Left lung (tissue), 10 donors: ENCODE data around the gene BATF2. TPM values are rescaled to one million over a fixed set of nuclear protein-coding genes. Genes with fewer than 3 reads are reported as not detected.

ENCODE experiments used
- ATAC-seq: fragments of 200-7000 bp; cut with Tn5 transposase; one replicate; pipeline ENCODE4 v1.9.1; 2020; ENCODE audit warnings: moderate library complexity
- DNase-seq, 4 donors: peaks; one replicate each; pipeline ENCODE4 v3.0.0-alpha.2; 2013 to 2020
- H3K27ac ChIP-seq, 2 donors: fragments of 200-600 bp; sonication (generic) in 1 of 2; one replicate each; pipeline versions ENCODE4 v1.5.0 to v1.8.0; 2020 to 2021
- H3K27me3 ChIP-seq, 2 donors: fragments of 200-600 bp; sonication (generic) in 1 of 2; one replicate each; pipeline versions ENCODE4 v1.5.0 to v1.8.0; 2020 to 2021
- H3K36me3 ChIP-seq, 2 donors: fragments of 200-600 bp; sonication (generic) in 1 of 2; one replicate each; pipeline versions ENCODE4 v1.5.0 to v1.8.0; 2020 to 2021
- H3K4me1 ChIP-seq, 2 donors: fragments of 200-600 bp; one replicate each; pipeline ENCODE4 v1.8.0; 2021
- H3K4me3 ChIP-seq, 2 donors: fragments of 200-600 bp; sonication (generic) in 1 of 2; one replicate each; pipeline versions ENCODE4 v1.5.0 to v1.8.0; 2020 to 2021; ENCODE audit warnings: mild to moderate bottlenecking in 1 of 2
- H3K9me3 ChIP-seq, 2 donors: fragments of 200-600 bp; sonication (generic) in 1 of 2; one replicate each; pipeline versions ENCODE4 v1.5.0 to v1.8.0; 2020 to 2021
- intact Hi-C, 2 donors: fragments of 100-400 bp; cut with DNase I; formaldehyde crosslinking; loops; one replicate each; pipeline versions ENCODE4 v1.11.2 to v1.14.2; 2022
- microRNA-seq, 2 donors: library from miRNA; unstranded; fragments of <30 nt; microRNA quantifications; one replicate each; pipeline ENCODE4, GENCODE V29; 2019
- polyA plus RNA-seq, 6 donors: library from polyadenylated mRNA; unstranded; fragments of 120-200 nt; gene quantifications; one replicate each; pipeline ENCODE4 v1.2.1, GENCODE V29; 2013; ENCODE audit not compliant: insufficient read length in 6 of 6
- total RNA-seq, 2 donors: library from RNA; stranded (reverse); fragmentation: NEBNext Ultra II Directional; extraction: Animal tissue kit (Norgen Biotek cat#: 25700); gene quantifications; one replicate each; pipeline ENCODE4 v1.2.1, GENCODE V29; 2021
- TF ChIP-seq, protein P1 (sequence below), 2 donors: fragments of 200-600 bp; sonication (generic) in 1 of 2; IDR thresholded peaks; one replicate each; pipeline versions ENCODE4 v1.5.0 to v1.8.0; 2021; ENCODE audit warnings: antibody characterized with exemption in 2 of 2
- donor health status: DM: no; HTN: yes; CAD: no.
- donor health status: DM: no; HTN: no; CAD: no.

BATF2 gene
- total and polyA plus RNA-seq, 8 donors, result 2.6 to 8.1 (median 3.5) TPM

DNA sequence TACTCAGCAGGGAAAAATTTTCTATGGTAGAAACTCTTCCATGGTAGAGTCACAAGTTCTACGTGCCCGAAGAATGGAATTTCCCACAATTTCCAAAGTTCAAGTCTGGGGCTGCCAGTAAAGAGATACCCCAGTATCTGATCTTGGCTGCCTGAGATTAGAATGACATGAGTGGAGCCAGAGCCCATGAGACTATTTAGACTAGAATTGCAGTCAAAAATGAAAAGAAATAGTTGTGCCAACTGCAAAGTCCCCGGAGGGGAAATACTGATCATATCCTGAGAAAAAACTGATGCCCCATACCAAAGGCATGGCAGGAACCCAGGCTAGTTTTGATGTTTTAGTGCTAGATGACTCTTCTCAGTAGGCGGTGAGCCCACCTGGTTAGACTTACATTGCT, 36.1 kb downstream of the BATF2 start:
- Histone ChIP-seq H3K9me3 (no peaks in the 10 kb centered on the region), H3K4me3 (no peak overlapping the region), H3K27me3 (no peaks in the 10 kb centered on the region), H3K4me1 (no peaks in the 10 kb centered on the region), H3K36me3 (no peaks in the 10 kb centered on the region), H3K27ac (no peak overlapping the region)
- intact Hi-C loops, result no loop called here
- TF ChIP-seq, protein P1, sequence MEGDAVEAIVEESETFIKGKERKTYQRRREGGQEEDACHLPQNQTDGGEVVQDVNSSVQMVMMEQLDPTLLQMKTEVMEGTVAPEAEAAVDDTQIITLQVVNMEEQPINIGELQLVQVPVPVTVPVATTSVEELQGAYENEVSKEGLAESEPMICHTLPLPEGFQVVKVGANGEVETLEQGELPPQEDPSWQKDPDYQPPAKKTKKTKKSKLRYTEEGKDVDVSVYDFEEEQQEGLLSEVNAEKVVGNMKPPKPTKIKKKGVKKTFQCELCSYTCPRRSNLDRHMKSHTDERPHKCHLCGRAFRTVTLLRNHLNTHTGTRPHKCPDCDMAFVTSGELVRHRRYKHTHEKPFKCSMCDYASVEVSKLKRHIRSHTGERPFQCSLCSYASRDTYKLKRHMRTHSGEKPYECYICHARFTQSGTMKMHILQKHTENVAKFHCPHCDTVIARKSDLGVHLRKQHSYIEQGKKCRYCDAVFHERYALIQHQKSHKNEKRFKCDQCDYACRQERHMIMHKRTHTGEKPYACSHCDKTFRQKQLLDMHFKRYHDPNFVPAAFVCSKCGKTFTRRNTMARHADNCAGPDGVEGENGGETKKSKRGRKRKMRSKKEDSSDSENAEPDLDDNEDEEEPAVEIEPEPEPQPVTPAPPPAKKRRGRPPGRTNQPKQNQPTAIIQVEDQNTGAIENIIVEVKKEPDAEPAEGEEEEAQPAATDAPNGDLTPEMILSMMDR (IDR thresholded peaks at IDR 0.05), result no peak
- DNase-seq, result no peak
- ATAC-seq, result no peak

DNA sequence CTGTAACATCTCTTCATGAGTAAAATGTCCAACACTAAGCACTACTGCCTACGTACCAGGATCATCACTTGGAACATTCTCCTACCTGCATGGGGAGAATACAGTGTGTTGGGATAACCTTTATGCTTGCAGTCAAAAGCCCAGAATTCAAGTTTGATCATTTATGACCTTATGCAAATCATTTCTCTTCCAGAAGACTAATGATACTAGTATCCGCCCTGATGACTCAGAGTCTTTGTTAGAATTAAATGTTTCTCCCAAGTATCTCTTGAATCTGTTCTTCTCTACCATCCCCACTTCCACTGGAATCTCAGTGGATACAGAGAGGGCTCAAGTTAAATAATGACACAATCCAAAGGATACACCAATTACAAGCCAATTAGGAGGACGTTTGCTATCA, 37.3 kb downstream of the BATF2 start:
- no peaks in the 10 kb centered on the region for H3K36me3 ChIP-seq
- no peak overlapping the region for H3K4me3 ChIP-seq
- ATAC-seq, result no peak
- no peaks in the 10 kb centered on the region for H3K4me1 ChIP-seq
- no peak overlapping the region for H3K27ac ChIP-seq
- H3K27me3 ChIP-seq, result no peaks in the 10 kb centered on the region
- DNase-seq, result no peak
- intact Hi-C loops, result no loop called here
- TF ChIP-seq, protein P1 (IDR thresholded peaks at IDR 0.05), result no peak
- no peaks in the 10 kb centered on the region for H3K9me3 ChIP-seq

- no peaks in the 10 kb centered on the region for H3K9me3 ChIP-seq
- H3K36me3 ChIP-seq, result no peaks in the 10 kb centered on the region
- TF ChIP-seq, protein P1 (IDR thresholded peaks at IDR 0.05), result no peak
- H3K27ac ChIP-seq, result no peak overlapping the region
- DNase-seq, result no peak
- no peak overlapping the region for H3K4me3 ChIP-seq
- H3K27me3 ChIP-seq, result no peaks in the 10 kb centered on the region
- H3K4me1 ChIP-seq, result no peaks in the 10 kb centered on the region
- intact Hi-C loops, result no loop called here
- ATAC-seq, result no peak
Measured at GRCh38 chr11:64954201-64954600, 42.6 kb downstream of the BATF2 start.

GRCh38 chr11:64951529-64951928, 45.2 kb downstream of the BATF2 start:
- TF ChIP-seq, protein P1 (IDR thresholded peaks at IDR 0.05), result no peak
- DNase-seq, result no peak
- Histone ChIP-seq H3K36me3 (no peaks in the 10 kb centered on the region), H3K9me3 (no peaks in the 10 kb centered on the region), H3K27ac (no peak overlapping the region), H3K27me3 (no peaks in the 10 kb centered on the region), H3K4me1 (no peaks in the 10 kb centered on the region), H3K4me3 (no peak overlapping the region)
- ATAC-seq, result no peak
- intact Hi-C loops, result no loop called here

GRCh38 chr11:64947208-64947814, 49.5 kb downstream of the BATF2 start:
- no peak for DNase-seq
- TF ChIP-seq, protein P1 (IDR thresholded peaks at IDR 0.05), result no peak
- Histone ChIP-seq H3K4me3 (no peak overlapping the region), H3K9me3 (no peaks in the 10 kb centered on the region), H3K4me1 (no peaks in the 10 kb centered on the region), H3K27me3 (no peaks in the 10 kb centered on the region), H3K36me3 (no peaks in the 10 kb centered on the region), H3K27ac (no peak overlapping the region)
- intact Hi-C loops, result no loop called here
- peak; percentile 13 for ATAC-seq

Small RNA genes within 50 kb of the gene (microRNA-seq; reads per million reads assigned to microRNA genes)
- gene MIR6879, result 0.41 to 1.0 reads per million in 2 donors

Other genes starting within 250 kb of the BATF2 start
- gene PYGM, start 237.0 kb downstream of the BATF2 start, total RNA-seq, result 1 to 10 TPM; 1.3 to 3.7 TPM
- gene PYGM, start 237.0 kb downstream of the BATF2 start, polyA plus RNA-seq, result 1 to 10 TPM; 2.2 to 4.4 (median 3.5) TPM
- 100 to 1,000 TPM; 169 to 228 TPM for gene SF1, start 218.4 kb downstream of the BATF2 start, total RNA-seq
- 100 to 1,000 TPM; 437 to 519 (median 453) TPM for gene SF1, start 218.4 kb downstream of the BATF2 start, polyA plus RNA-seq
- gene MAP4K2, start 193.8 kb downstream of the BATF2 start, total RNA-seq, result 10 to 100 TPM; 19.3 to 23.2 TPM
- 10 to 100 TPM; 42.3 to 48.2 (median 46.6) TPM for gene MAP4K2, start 193.8 kb downstream of the BATF2 start, polyA plus RNA-seq
- 10 to 100 TPM; 26.9 to 29.3 TPM for gene MEN1, start 186.4 kb downstream of the BATF2 start, total RNA-seq
- gene MEN1, start 186.4 kb downstream of the BATF2 start, polyA plus RNA-seq, result 10 to 100 TPM; 33.0 to 46.5 (median 38.9) TPM
- gene CDC42BPG, start 152.3 kb downstream of the BATF2 start, total RNA-seq, result 10 to 100 TPM; 18.0 to 25.9 TPM
- gene CDC42BPG, start 152.3 kb downstream of the BATF2 start, polyA plus RNA-seq, result 10 to 100 TPM in 1 of 6 donors, 1 to 10 TPM in 5; 6.8 to 10.3 (median 8.6) TPM
- 100 to 1,000 TPM in 1 of 2 donors, 10 to 100 TPM in 1; 73.0 to 153 TPM for gene EHD1, start 118.3 kb downstream of the BATF2 start, total RNA-seq
- gene EHD1, start 118.3 kb downstream of the BATF2 start, polyA plus RNA-seq, result 10 to 100 TPM; 44.7 to 63.8 (median 52.9) TPM
- gene ATG2A, start 79.8 kb downstream of the BATF2 start, total RNA-seq, result 10 to 100 TPM; 21.9 to 23.5 TPM
- 10 to 100 TPM; 14.2 to 21.1 (median 17.5) TPM for gene ATG2A, start 79.8 kb downstream of the BATF2 start, polyA plus RNA-seq
- 10 to 100 TPM; 24.4 to 29.9 TPM for gene PPP2R5B, start 72.3 kb downstream of the BATF2 start, total RNA-seq
- gene PPP2R5B, start 72.3 kb downstream of the BATF2 start, polyA plus RNA-seq, result 10 to 100 TPM; 12.1 to 14.4 (median 13.5) TPM
- gene GPHA2, start 61.1 kb downstream of the BATF2 start, total RNA-seq, result not detected
- gene GPHA2, start 61.1 kb downstream of the BATF2 start, polyA plus RNA-seq, result under 1 TPM in 3 of 6 donors, not detected in 3; 0.25 to 0.60 (median 0.49) TPM
- gene MAJIN, start 24.9 kb downstream of the BATF2 start, total RNA-seq, result not detected
- gene MAJIN, start 24.9 kb downstream of the BATF2 start, polyA plus RNA-seq, result under 1 TPM in 2 of 6 donors, not detected in 4; 0.11 to 0.14 TPM
- gene ARL2, start 17.2 kb upstream of the BATF2 start, total RNA-seq, result 10 to 100 TPM; 85.3 to 89.9 TPM
- 10 to 100 TPM; 42.2 to 58.3 (median 48.1) TPM for gene ARL2, start 17.2 kb upstream of the BATF2 start, polyA plus RNA-seq
- gene SNX15, start 30.5 kb upstream of the BATF2 start, total RNA-seq, result 10 to 100 TPM; 22.6 to 27.4 TPM
- 10 to 100 TPM; 22.0 to 26.3 (median 23.3) TPM for gene SNX15, start 30.5 kb upstream of the BATF2 start, polyA plus RNA-seq
- 10 to 100 TPM; 13.2 to 15.4 TPM for gene SAC3D1, start 44.2 kb upstream of the BATF2 start, total RNA-seq
- gene SAC3D1, start 44.2 kb upstream of the BATF2 start, polyA plus RNA-seq, result 10 to 100 TPM in 4 of 6 donors, 1 to 10 TPM in 2; 8.9 to 14.0 (median 11.1) TPM
- gene NAALADL1, start 61.6 kb upstream of the BATF2 start, total RNA-seq, result 10 to 100 TPM in 1 of 2 donors, 1 to 10 TPM in 1; 8.5 to 10.4 TPM
- 10 to 100 TPM; 11.5 to 20.7 (median 15.4) TPM for gene NAALADL1, start 61.6 kb upstream of the BATF2 start, polyA plus RNA-seq
- 10 to 100 TPM in 1 of 2 donors, 1 to 10 TPM in 1; 7.1 to 11.3 TPM for gene CDCA5, start 87.1 kb upstream of the BATF2 start, total RNA-seq
- 10 to 100 TPM; 12.7 to 27.9 (median 17.1) TPM for gene CDCA5, start 87.1 kb upstream of the BATF2 start, polyA plus RNA-seq
- 10 to 100 TPM; 32.6 to 36.4 TPM for gene ZFPL1, start 87.3 kb upstream of the BATF2 start, total RNA-seq
- 10 to 100 TPM; 24.9 to 30.4 (median 27.7) TPM for gene ZFPL1, start 87.3 kb upstream of the BATF2 start, polyA plus RNA-seq
- 10 to 100 TPM; 79.4 to 86.8 TPM for gene VPS51, start 99.2 kb upstream of the BATF2 start, total RNA-seq
- gene VPS51, start 99.2 kb upstream of the BATF2 start, polyA plus RNA-seq, result 100 to 1,000 TPM in 4 of 6 donors, 10 to 100 TPM in 2; 97.2 to 143 (median 118) TPM
- gene TM7SF2, start 114.9 kb upstream of the BATF2 start, total RNA-seq, result 10 to 100 TPM; 37.1 to 41.0 TPM
- gene TM7SF2, start 114.9 kb upstream of the BATF2 start, polyA plus RNA-seq, result 10 to 100 TPM; 16.1 to 25.5 (median 21.5) TPM
- 10 to 100 TPM in 1 of 2 donors, 1 to 10 TPM in 1; 8.0 to 10.6 TPM for gene ZNHIT2, start 120.7 kb upstream of the BATF2 start, total RNA-seq
- gene ZNHIT2, start 120.7 kb upstream of the BATF2 start, polyA plus RNA-seq, result 1 to 10 TPM; 3.1 to 6.2 (median 4.9) TPM
- 100 to 1,000 TPM; 621 to 685 TPM for gene FAU, start 125.2 kb upstream of the BATF2 start, total RNA-seq
- 1,000 to 10,000 TPM in 1 of 6 donors, 100 to 1,000 TPM in 5; 705 to 1,036 (median 867) TPM for gene FAU, start 125.2 kb upstream of the BATF2 start, polyA plus RNA-seq
- gene MRPL49, start 125.3 kb upstream of the BATF2 start, total RNA-seq, result 10 to 100 TPM; 46.8 to 47.2 TPM
- 10 to 100 TPM; 39.3 to 44.4 (median 41.9) TPM for gene MRPL49, start 125.3 kb upstream of the BATF2 start, polyA plus RNA-seq
- 10 to 100 TPM; 63.5 to 74.5 TPM for gene SYVN1, start 137.5 kb upstream of the BATF2 start, total RNA-seq
- gene SYVN1, start 137.5 kb upstream of the BATF2 start, polyA plus RNA-seq, result 10 to 100 TPM; 37.2 to 53.4 (median 45.2) TPM
- not detected for gene SPDYC, start 173.3 kb upstream of the BATF2 start, total RNA-seq
- not detected for gene SPDYC, start 173.3 kb upstream of the BATF2 start, polyA plus RNA-seq
- 100 to 1,000 TPM; 232 to 248 TPM for gene CAPN1, start 185.0 kb upstream of the BATF2 start, total RNA-seq
- 100 to 1,000 TPM in 1 of 6 donors, 10 to 100 TPM in 5; 80.5 to 100 (median 86.0) TPM for gene CAPN1, start 185.0 kb upstream of the BATF2 start, polyA plus RNA-seq